GM19240 (cell line): Measurements from ENCODE around the gene ARL13B.
A peak's percentile ranks its signal among the peaks of the same experiment; 100 is the strongest.
"Not testable (repeated sequence)": the region's sequence is repeated elsewhere in the genome, so short reads cannot be mapped to it uniquely, and the experiment has no call there.

Source experiments
- DNase-seq: peaks from one replicate; pipeline ENCODE4 v3.0.0; 2011; ENCODE audit warnings: low spot score; ENCODE audit not compliant: insufficient read length

The ARL13B gene

GRCh38 chr3:93979850-93980676, at the start of gene ARL13B:
ARL13B (plus strand) TSS chr3:93980155; CDS start chr3:93980424, 269 bp downstream.
- DNase-seq, result peak; percentile 88

GRCh38 chr3:93931597-93932229, 48.2 kb upstream of the ARL13B start:
- DNase-seq, result no peak

GRCh38 chr3:93934366-93935046, 45.4 kb upstream of the ARL13B start:
- no peak for DNase-seq

- no peak for DNase-seq
Measured at GRCh38 chr3:93936549-93936948, 43.4 kb upstream of the ARL13B start.

- not testable (repeated sequence) for DNase-seq
Measured at GRCh38 chr3:93937485-93937884, 42.5 kb upstream of the ARL13B start.

- not testable (repeated sequence) for DNase-seq
Measured at GRCh38 chr3:93949958-93950357, 30.0 kb upstream of the ARL13B start.

GRCh38 chr3:93961026-93961425, 18.9 kb upstream of the ARL13B start:
- no peak for DNase-seq

GRCh38 chr3:93961489-93961888, 18.5 kb upstream of the ARL13B start:
- DNase-seq, result no peak

- no peak for DNase-seq
Measured at GRCh38 chr3:93962798-93963197, 17.2 kb upstream of the ARL13B start.

- DNase-seq, result not testable (repeated sequence)
Measured at GRCh38 chr3:93965106-93965505, 14.8 kb upstream of the ARL13B start.

GRCh38 chr3:93969443-93969842, 10.5 kb upstream of the ARL13B start:
- no peak for DNase-seq

- DNase-seq, result no peak
Measured at GRCh38 chr3:93969997-93970396, 10.0 kb upstream of the ARL13B start.

- no peak for DNase-seq
Measured at GRCh38 chr3:93973131-93974126, 6.5 kb upstream of the ARL13B start, which contains the start of gene PROS1. PROS1 (minus strand) TSS chr3:93973896; CDS start chr3:93973749, 147 bp downstream.

- DNase-seq, result no peak
Measured at GRCh38 chr3:93981649-93982048, 1.7 kb downstream of the ARL13B start.

- no peak for DNase-seq
Measured at GRCh38 chr3:93983408-93983807, 3.5 kb downstream of the ARL13B start.

- no peak for DNase-seq
Measured at GRCh38 chr3:93984618-93985017, 4.7 kb downstream of the ARL13B start.

- DNase-seq, result no peak
Measured at GRCh38 chr3:93988283-93988682, 8.3 kb downstream of the ARL13B start.

GRCh38 chr3:93988764-93989163, 8.8 kb downstream of the ARL13B start:
- DNase-seq, result no peak

GRCh38 chr3:93989241-93989640, 9.3 kb downstream of the ARL13B start:
- DNase-seq, result no peak

- DNase-seq, result no peak
Measured at GRCh38 chr3:93991631-93992030, 11.7 kb downstream of the ARL13B start.

GRCh38 chr3:93992207-93992606, 12.3 kb downstream of the ARL13B start:
- DNase-seq, result no peak
